ENCODE measurements around the gene F10.
A peak's percentile ranks its signal among the peaks of the same experiment; 100 is the strongest.

The F10 gene

GRCh38 chr13:113155982-113156655 is 33.5 kb downstream of the F10 start:
- Histone ChIP-seq H2BK5ac (ENCODE audit: low read depth, low read length, poor library complexity, severe bottlenecking) (no peak overlapping the region), H3K27ac (ENCODE audit: low read length, poor library complexity, severe bottlenecking) (no peak overlapping the region), H3K23ac (ENCODE audit: low read length in 2 of 2) (no peak overlapping the region), H3K18ac (ENCODE audit: low read depth in 1 of 2, low read length in 2 of 2) (no peak overlapping the region), H3K27me3 (ENCODE audit: control insufficient read depth in 1 of 2, insufficient read depth in 1 of 2, low read length in 2 of 2) (peaks cover 2 to 19% of the 10 kb centered on the region in 2 experiments), H3K4me3 (ENCODE audit: insufficient read depth in 1 of 2, low read depth in 1 of 2, low read length in 2 of 2) (no peak overlapping the region), H3K79me1 (replicated peaks; ENCODE audit: low read length, poor library complexity, severe bottlenecking) (no peaks in the 10 kb centered on the region), H3K9me3 (ENCODE audit: control insufficient read depth, low read length) (no peaks in the 10 kb centered on the region), H3K9ac (ENCODE audit: low read length) (no peak overlapping the region), H3K4me2 (ENCODE audit: low read length, poor library complexity, severe bottlenecking) (no peak overlapping the region), H2AK5ac (ENCODE audit: low read length, severe bottlenecking) (no peak overlapping the region), H3K36me3 (ENCODE audit: control insufficient read depth in 1 of 2, insufficient read depth in 2 of 2, low read depth in 1 of 2, low read length in 2 of 2) (no peaks in the 10 kb centered on the region), H2BK15ac (ENCODE audit: low read depth, poor library complexity, severe bottlenecking) (no peak overlapping the region), H3K4ac (ENCODE audit: low read depth in 1 of 2, low read length in 2 of 2) (no peak overlapping the region), H2BK120ac (ENCODE audit: low read depth, low read length) (no peak overlapping the region), H4K8ac (ENCODE audit: low read length) (no peak overlapping the region), H3K14ac (ENCODE audit: low read length in 2 of 2) (no peak overlapping the region), H3K4me1 (ENCODE audit: control insufficient read depth, insufficient read depth, low read depth, low read length) (peaks cover 23% of the 10 kb centered on the region), H4K91ac (ENCODE audit: low read length) (no peak overlapping the region), H2AFZ (ENCODE audit: low read depth, low read length) (no peak overlapping the region), H2BK12ac (ENCODE audit: low read length in 2 of 2) (no peak overlapping the region)
- no peak for DNase-seq
- 92% methylated on average over 9 of the region's 9 CpGs for WGBS

GRCh38 chr13:113157206-113157928 is 34.8 kb downstream of the F10 start:
- Histone ChIP-seq H4K91ac (ENCODE audit: low read length) (no peak overlapping the region), H3K23ac (ENCODE audit: low read length in 2 of 2) (no peak overlapping the region), H3K4ac (ENCODE audit: low read depth in 1 of 2, low read length in 2 of 2) (no peak overlapping the region), H3K27ac (ENCODE audit: low read length, poor library complexity, severe bottlenecking) (no peak overlapping the region), H2AFZ (ENCODE audit: low read depth, low read length) (no peak overlapping the region), H3K9me3 (ENCODE audit: control insufficient read depth, low read length) (no peaks in the 10 kb centered on the region), H3K18ac (ENCODE audit: low read depth in 1 of 2, low read length in 2 of 2) (no peak overlapping the region), H3K14ac (ENCODE audit: low read length in 2 of 2) (no peak overlapping the region), H2BK12ac (ENCODE audit: low read length in 2 of 2) (no peak overlapping the region), H2AK5ac (ENCODE audit: low read length, severe bottlenecking) (no peak overlapping the region), H3K27me3 (ENCODE audit: control insufficient read depth in 1 of 2, insufficient read depth in 1 of 2, low read length in 2 of 2) (peaks cover 5 to 22% of the 10 kb centered on the region in 2 experiments), H4K8ac (ENCODE audit: low read length) (no peak overlapping the region), H3K36me3 (ENCODE audit: control insufficient read depth in 1 of 2, insufficient read depth in 2 of 2, low read depth in 1 of 2, low read length in 2 of 2) (no peaks in the 10 kb centered on the region), H2BK15ac (ENCODE audit: low read depth, poor library complexity, severe bottlenecking) (no peak overlapping the region), H3K79me1 (replicated peaks; ENCODE audit: low read length, poor library complexity, severe bottlenecking) (no peaks in the 10 kb centered on the region), H2BK120ac (ENCODE audit: low read depth, low read length) (no peak overlapping the region), H2BK5ac (ENCODE audit: low read depth, low read length, poor library complexity, severe bottlenecking) (no peak overlapping the region), H3K4me1 (ENCODE audit: control insufficient read depth, insufficient read depth, low read depth, low read length) (peaks cover 16% of the 10 kb centered on the region), H3K4me3 (ENCODE audit: insufficient read depth in 1 of 2, low read depth in 1 of 2, low read length in 2 of 2) (no peak overlapping the region), H3K4me2 (ENCODE audit: low read length, poor library complexity, severe bottlenecking) (no peak overlapping the region), H3K9ac (ENCODE audit: low read length) (no peak overlapping the region)
- no peak for DNase-seq
- WGBS: 78% methylated on average over 12 of the region's 12 CpGs

GRCh38 chr13:113157929-113158747 is 35.5 kb downstream of the F10 start, which contains the start of gene PROZ:
Gene PROZ (plus strand): TSS chr13:113158648. CDS start chr13:113158661, 13 bp downstream.
- Histone ChIP-seq H3K14ac (ENCODE audit: low read length in 2 of 2) (peak within 1 kb of the TSS in 1 of 2 experiments; percentile 86), H2BK5ac (ENCODE audit: low read depth, low read length, poor library complexity, severe bottlenecking) (no peak within 1 kb of the TSS), H2AFZ (ENCODE audit: low read depth, low read length) (no peak within 1 kb of the TSS), H2BK120ac (ENCODE audit: low read depth, low read length) (no peak within 1 kb of the TSS), H3K18ac (ENCODE audit: low read depth in 1 of 2, low read length in 2 of 2) (peak within 1 kb of the TSS in 1 of 2 experiments; percentile 42), H3K36me3 (ENCODE audit: control insufficient read depth in 1 of 2, insufficient read depth in 2 of 2, low read depth in 1 of 2, low read length in 2 of 2) (no peaks in the 10 kb centered on the region), H4K91ac (ENCODE audit: low read length) (peak within 1 kb of the TSS; percentile 34), H3K9me3 (ENCODE audit: control insufficient read depth, low read length) (no peaks in the 10 kb centered on the region), H3K4me3 (ENCODE audit: insufficient read depth in 1 of 2, low read depth in 1 of 2, low read length in 2 of 2) (no peak within 1 kb of the TSS), H3K4me1 (ENCODE audit: control insufficient read depth, insufficient read depth, low read depth, low read length) (peaks cover 14% of the 10 kb centered on the region), H2BK15ac (ENCODE audit: low read depth, poor library complexity, severe bottlenecking) (no peak within 1 kb of the TSS), H3K27ac (ENCODE audit: low read length, poor library complexity, severe bottlenecking) (no peak within 1 kb of the TSS), H3K9ac (ENCODE audit: low read length) (no peak within 1 kb of the TSS), H2AK5ac (ENCODE audit: low read length, severe bottlenecking) (no peak within 1 kb of the TSS), H3K4me2 (ENCODE audit: low read length, poor library complexity, severe bottlenecking) (no peak within 1 kb of the TSS), H3K4ac (ENCODE audit: low read depth in 1 of 2, low read length in 2 of 2) (no peak within 1 kb of the TSS), H4K8ac (ENCODE audit: low read length) (no peak within 1 kb of the TSS), H3K23ac (ENCODE audit: low read length in 2 of 2) (no peak within 1 kb of the TSS), H3K79me1 (replicated peaks; ENCODE audit: low read length, poor library complexity, severe bottlenecking) (no peaks in the 10 kb centered on the region), H3K27me3 (ENCODE audit: control insufficient read depth in 1 of 2, insufficient read depth in 1 of 2, low read length in 2 of 2) (peaks cover 11 to 26% of the 10 kb centered on the region in 2 experiments), H2BK12ac (ENCODE audit: low read length in 2 of 2) (peak within 1 kb of the TSS in 1 of 2 experiments; percentile 52)
- 65% methylated on average over 16 of the region's 16 CpGs for WGBS
- DNase-seq: no peak

- peaks cover 10% of the 10 kb centered on the region for H3K4me1 ChIP-seq (ENCODE audit: control insufficient read depth, insufficient read depth, low read depth, low read length)
- no peak overlapping the region for H2BK5ac ChIP-seq (ENCODE audit: low read depth, low read length, poor library complexity, severe bottlenecking)
- peak overlapping the region; percentile 34 for H4K91ac ChIP-seq (ENCODE audit: low read length)
- no peak overlapping the region for H3K4me3 ChIP-seq (ENCODE audit: insufficient read depth in 1 of 2, low read depth in 1 of 2, low read length in 2 of 2)
- no peaks in the 10 kb centered on the region for H3K36me3 ChIP-seq (ENCODE audit: control insufficient read depth in 1 of 2, insufficient read depth in 2 of 2, low read depth in 1 of 2, low read length in 2 of 2)
- no peak overlapping the region for H2BK15ac ChIP-seq (ENCODE audit: low read depth, poor library complexity, severe bottlenecking)
- no peak overlapping the region for H3K14ac ChIP-seq (ENCODE audit: low read length in 2 of 2)
- DNase-seq: no peak
- no peak overlapping the region for H3K23ac ChIP-seq (ENCODE audit: low read length in 2 of 2)
- H2AK5ac ChIP-seq (ENCODE audit: low read length, severe bottlenecking): no peak overlapping the region
- H3K27me3 ChIP-seq (ENCODE audit: control insufficient read depth in 1 of 2, insufficient read depth in 1 of 2, low read length in 2 of 2): peaks cover 17 to 32% of the 10 kb centered on the region in 2 experiments
- H2BK12ac ChIP-seq (ENCODE audit: low read length in 2 of 2): no peak overlapping the region
- no peak overlapping the region for H4K8ac ChIP-seq (ENCODE audit: low read length)
- H3K9ac ChIP-seq (ENCODE audit: low read length): no peak overlapping the region
- H3K4ac ChIP-seq (ENCODE audit: low read depth in 1 of 2, low read length in 2 of 2): no peak overlapping the region
- H3K9me3 ChIP-seq (ENCODE audit: control insufficient read depth, low read length): no peaks in the 10 kb centered on the region
- no peak overlapping the region for H2AFZ ChIP-seq (ENCODE audit: low read depth, low read length)
- no peak overlapping the region for H3K18ac ChIP-seq (ENCODE audit: low read depth in 1 of 2, low read length in 2 of 2)
- 92% methylated on average over 6 of the region's 7 CpGs for WGBS
- no peaks in the 10 kb centered on the region for H3K79me1 ChIP-seq (replicated peaks; ENCODE audit: low read length, poor library complexity, severe bottlenecking)
- H2BK120ac ChIP-seq (ENCODE audit: low read depth, low read length): no peak overlapping the region
- no peak overlapping the region for H3K4me2 ChIP-seq (ENCODE audit: low read length, poor library complexity, severe bottlenecking)
- H3K27ac ChIP-seq (ENCODE audit: low read length, poor library complexity, severe bottlenecking): no peak overlapping the region
Measured at GRCh38 chr13:113158946-113159345, 36.3 kb downstream of the F10 start.

Data from mesenchymal stem cell (in vitro differentiated cells and primary cell).